Activated CD8-positive, alpha-beta T cell treated with anti-CD3 and anti-CD28 coated beads for 36 hours (primary cell): ENCODE data around the gene MORC4. TPM values are rescaled to one million over a fixed set of nuclear protein-coding genes. Genes with fewer than 3 reads are reported as not detected.
"Not testable (repeated sequence)": the region's sequence is repeated elsewhere in the genome, so short reads cannot be mapped to it uniquely, and the experiment has no call there.

ENCODE experiments used
- ATAC-seq: fragments of 200-7000 bp; cut with Tn5 transposase; one replicate; pipeline ENCODE4 v1.10.0; 2021; ENCODE audit warnings: mild to moderate bottlenecking, moderate library complexity
- CTCF ChIA-PET: fragments of 350-600 bp; sonication (Branson Sonifier 250); formaldehyde crosslinking; loops from one replicate; lab custom pipeline; 2021; ENCODE audit warnings: antibody characterized with exemption; lab: Charles Lee
- POLR2A ChIA-PET: fragments of 350-600 bp; sonication (Branson Sonifier 250); formaldehyde crosslinking; loops from one replicate; lab custom pipeline; 2021; ENCODE audit warnings: antibody characterized with exemption; lab: Charles Lee
- DNase-seq: peaks from one replicate; pipeline ENCODE4 v3.0.0-alpha.2; 2020
- H3K27ac Mint-ChIP-seq: one replicate; pipeline ENCODE4 v1.8.0; 2021; ENCODE audit warnings: mild to moderate bottlenecking, mixed read lengths
- H3K27me3 Mint-ChIP-seq: one replicate; pipeline ENCODE4 v1.8.0; 2021; ENCODE audit warnings: mixed read lengths
- H3K36me3 Mint-ChIP-seq: one replicate; pipeline ENCODE4 v1.8.0; 2021; ENCODE audit warnings: low read depth, mixed read lengths
- H3K4me1 Mint-ChIP-seq: one replicate; pipeline ENCODE4 v1.8.0; 2021; ENCODE audit warnings: low read depth, mixed read lengths
- H3K4me3 Mint-ChIP-seq: one replicate; pipeline ENCODE4 v1.8.0; 2021; ENCODE audit warnings: mild to moderate bottlenecking, moderate library complexity, mixed read lengths
- H3K9me3 Mint-ChIP-seq: one replicate; pipeline ENCODE4 v1.8.0; 2021; ENCODE audit warnings: mixed read lengths
- CTCF ChIP-seq: fragments of 200-600 bp; IDR thresholded peaks from one replicate; pipeline ENCODE4 v1.8.0; 2022; ENCODE audit warnings: antibody characterized with exemption, mild to moderate bottlenecking
- intact Hi-C: fragments of 100-400 bp; cut with micrococcal nuclease; formaldehyde crosslinking; loops from one replicate; pipeline ENCODE4 v1.10.0; 2022
- total RNA-seq, 2 experiments: library from RNA; stranded (reverse); gene quantifications; one replicate each; pipeline ENCODE4 v1.2.3, GENCODE V29; 2021

Gene MORC4
- total RNA-seq, 2 experiments from 2014 or later: 7.8 to 8.2 TPM

DNA sequence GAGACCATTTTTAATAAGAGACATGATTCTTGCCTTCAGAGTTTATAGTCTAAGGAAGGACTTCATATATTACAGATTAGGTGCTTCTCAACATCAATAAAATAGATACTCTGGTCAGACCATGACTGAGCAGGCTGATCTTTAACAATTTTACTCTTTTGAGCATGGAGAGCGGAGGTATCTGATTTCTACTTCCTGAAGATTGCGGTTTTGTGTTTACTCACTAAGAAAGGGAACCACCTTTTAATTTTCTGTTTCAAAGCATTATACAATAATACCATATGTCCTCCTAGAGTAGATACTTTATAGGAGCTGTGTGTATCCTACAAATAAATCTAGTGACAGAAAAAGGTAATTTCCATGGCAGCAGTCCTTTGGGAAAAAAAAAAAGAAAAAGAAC lies 12.5 kb downstream of the MORC4 start:
- Mint-ChIP-seq H3K36me3 (peaks cover 6% of the 10 kb centered on the region), H3K4me1 (peaks cover 9% of the 10 kb centered on the region), H3K27ac (no peak overlapping the region), H3K27me3 (no peaks in the 10 kb centered on the region), H3K4me3 (no peak overlapping the region), H3K9me3 (no peaks in the 10 kb centered on the region)
- DNase-seq (no peak), ATAC-seq (no peak)
- no peak for TF ChIP-seq CTCF
- ChIA-PET CTCF (no interaction called here), POLR2A (no interaction called here)
- intact Hi-C loops: no loop called here

DNA sequence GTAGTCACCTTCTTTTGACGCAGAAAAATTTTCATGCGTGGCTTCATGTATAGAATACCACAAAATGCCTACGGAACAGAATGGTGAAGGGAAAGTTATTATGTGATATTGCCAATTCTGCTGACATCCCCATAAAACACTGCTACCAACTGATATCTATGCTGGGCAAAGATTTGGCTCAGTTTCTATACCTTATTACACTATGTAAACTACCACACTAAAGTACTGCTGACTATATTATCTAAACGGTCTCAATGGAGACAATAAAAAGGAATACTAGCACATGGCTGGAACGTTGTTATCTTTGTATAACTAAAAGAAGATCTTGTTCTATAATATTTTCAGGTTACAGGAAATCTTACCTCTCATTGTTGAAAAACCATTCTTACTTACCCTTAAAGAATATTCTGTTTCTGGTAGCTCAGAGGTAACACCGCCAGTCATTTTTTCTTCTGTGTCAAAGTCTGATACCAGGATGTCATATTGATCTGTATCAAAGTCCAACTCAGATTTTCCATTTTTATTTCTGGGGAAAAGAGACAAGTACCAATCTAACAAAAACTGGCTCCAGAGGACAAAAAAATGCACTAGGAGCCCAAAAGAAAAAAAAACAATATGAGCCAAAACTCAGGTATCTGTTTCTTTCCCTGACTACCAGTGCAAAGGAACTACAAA lies 18.9 kb downstream of the MORC4 start:
- H3K9me3 Mint-ChIP-seq: no peaks in the 10 kb centered on the region
- no peaks in the 10 kb centered on the region for H3K27me3 Mint-ChIP-seq
- ChIA-PET POLR2A (no interaction called here), CTCF (no interaction called here)
- H3K27ac Mint-ChIP-seq: no peak overlapping the region
- no peak for ATAC-seq
- intact Hi-C loops: no loop called here
- H3K4me3 Mint-ChIP-seq: no peak overlapping the region
- DNase-seq: no peak
- H3K4me1 Mint-ChIP-seq: no peaks in the 10 kb centered on the region
- TF ChIP-seq CTCF: no peak
- peaks cover 1% of the 10 kb centered on the region for H3K36me3 Mint-ChIP-seq

- ATAC-seq (no peak), DNase-seq (no peak)
- H3K36me3 Mint-ChIP-seq: peaks cover 6% of the 10 kb centered on the region
- intact Hi-C loops: loop anchor here (10.0 kb wide), 1 partner anchor 1208 kb away; no protein-coding TSS in a partner anchor
- no peak for TF ChIP-seq CTCF
- H3K4me3 Mint-ChIP-seq: no peak overlapping the region
- POLR2A ChIA-PET: no interaction called here
- no peaks in the 10 kb centered on the region for H3K4me1 Mint-ChIP-seq
- no peak overlapping the region for H3K27ac Mint-ChIP-seq
- no peaks in the 10 kb centered on the region for H3K9me3 Mint-ChIP-seq
- H3K27me3 Mint-ChIP-seq: no peaks in the 10 kb centered on the region
- CTCF ChIA-PET: no interaction called here
Measured at GRCh38 chrX:106976416-106976815, 23.6 kb downstream of the MORC4 start.

GRCh38 chrX:106973433-106974149 lies 26.4 kb downstream of the MORC4 start:
- H3K4me3 Mint-ChIP-seq: no peak overlapping the region
- no peaks in the 10 kb centered on the region for H3K4me1 Mint-ChIP-seq
- H3K9me3 Mint-ChIP-seq: no peaks in the 10 kb centered on the region
- peaks cover 18% of the 10 kb centered on the region for H3K36me3 Mint-ChIP-seq
- ChIA-PET CTCF (interaction anchor here (1.0 kb wide), 1 partner anchor 75 kb away, joined by 3 read pairs; no protein-coding TSS in a partner anchor), POLR2A (no interaction called here)
- H3K27me3 Mint-ChIP-seq: no peaks in the 10 kb centered on the region
- DNase-seq (no peak), ATAC-seq (no peak)
- no peak overlapping the region for H3K27ac Mint-ChIP-seq
- TF ChIP-seq CTCF: no peak
- intact Hi-C loops: loop anchor here (10.0 kb wide), 1 partner anchor 1211 kb away; no protein-coding TSS in a partner anchor

- DNase-seq (no peak), ATAC-seq (no peak)
- Mint-ChIP-seq H3K9me3 (no peaks in the 10 kb centered on the region), H3K27me3 (no peaks in the 10 kb centered on the region), H3K4me3 (no peak overlapping the region), H3K36me3 (peaks cover 22% of the 10 kb centered on the region), H3K4me1 (no peaks in the 10 kb centered on the region), H3K27ac (no peak overlapping the region)
- POLR2A ChIA-PET: no interaction called here
- CTCF ChIA-PET: interaction anchor here (1.0 kb wide), 1 partner anchor 74 kb away, joined by 3 read pairs; no protein-coding TSS in a partner anchor
- no peak for TF ChIP-seq CTCF
- intact Hi-C loops: loop anchor here (10.0 kb wide), 1 partner anchor 1212 kb away; no protein-coding TSS in a partner anchor
Measured at GRCh38 chrX:106972896-106973295, 27.1 kb downstream of the MORC4 start.

GRCh38 chrX:106966547-106966946 lies 33.5 kb downstream of the MORC4 start:
- intact Hi-C loops, H3K4me3 Mint-ChIP-seq, ATAC-seq, POLR2A ChIA-PET, H3K27ac Mint-ChIP-seq, CTCF ChIA-PET, H3K27me3 Mint-ChIP-seq, DNase-seq, H3K9me3 Mint-ChIP-seq, H3K4me1 Mint-ChIP-seq: not testable (repeated sequence)
- peaks cover 32% of the 10 kb centered on the region for H3K36me3 Mint-ChIP-seq
